ENCODE data around the gene WBP1.
"Not testable (repeated sequence)": the region's sequence is repeated elsewhere in the genome, so short reads cannot be mapped to it uniquely, and the experiment has no call there.

WBP1 gene

DNA sequence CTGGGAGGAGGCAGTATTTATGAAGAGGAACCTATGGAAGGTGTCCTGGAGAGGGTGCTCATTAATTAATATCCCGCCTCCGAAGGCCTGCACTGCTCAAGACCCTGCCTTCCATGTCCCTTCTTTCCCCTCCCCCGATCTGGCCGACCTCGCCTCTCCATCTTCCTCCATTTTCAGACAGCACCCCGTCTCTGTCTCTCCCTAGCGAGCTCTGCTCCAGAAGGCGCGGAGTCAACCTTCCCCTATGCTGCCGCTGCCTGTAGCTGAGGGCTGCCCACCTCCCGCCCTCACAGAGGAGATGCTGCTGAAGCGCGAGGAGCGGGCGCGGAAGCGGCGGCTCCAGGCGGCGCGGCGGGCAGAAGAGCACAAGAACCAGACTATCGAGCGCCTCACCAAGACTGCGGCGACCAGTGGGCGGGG, 1.1 kb upstream of the WBP1 start:
- DNase-seq: peak; percentile 76

- DNase-seq: no peak
Measured at GRCh38 chr2:74457549-74458131, 598 bp upstream of the WBP1 start.

GRCh38 chr2:74458938-74459363, 713 bp downstream of the WBP1 start:
- no peak for DNase-seq

GRCh38 chr2:74459503-74460118, 1.4 kb downstream of the WBP1 start:
- not testable (repeated sequence) for DNase-seq

GRCh38 chr2:74460187-74460586, 1.9 kb downstream of the WBP1 start:
- not testable (repeated sequence) for DNase-seq

GRCh38 chr2:74461187-74462053, 3.2 kb downstream of the WBP1 start:
- DNase-seq: no peak

DNA sequence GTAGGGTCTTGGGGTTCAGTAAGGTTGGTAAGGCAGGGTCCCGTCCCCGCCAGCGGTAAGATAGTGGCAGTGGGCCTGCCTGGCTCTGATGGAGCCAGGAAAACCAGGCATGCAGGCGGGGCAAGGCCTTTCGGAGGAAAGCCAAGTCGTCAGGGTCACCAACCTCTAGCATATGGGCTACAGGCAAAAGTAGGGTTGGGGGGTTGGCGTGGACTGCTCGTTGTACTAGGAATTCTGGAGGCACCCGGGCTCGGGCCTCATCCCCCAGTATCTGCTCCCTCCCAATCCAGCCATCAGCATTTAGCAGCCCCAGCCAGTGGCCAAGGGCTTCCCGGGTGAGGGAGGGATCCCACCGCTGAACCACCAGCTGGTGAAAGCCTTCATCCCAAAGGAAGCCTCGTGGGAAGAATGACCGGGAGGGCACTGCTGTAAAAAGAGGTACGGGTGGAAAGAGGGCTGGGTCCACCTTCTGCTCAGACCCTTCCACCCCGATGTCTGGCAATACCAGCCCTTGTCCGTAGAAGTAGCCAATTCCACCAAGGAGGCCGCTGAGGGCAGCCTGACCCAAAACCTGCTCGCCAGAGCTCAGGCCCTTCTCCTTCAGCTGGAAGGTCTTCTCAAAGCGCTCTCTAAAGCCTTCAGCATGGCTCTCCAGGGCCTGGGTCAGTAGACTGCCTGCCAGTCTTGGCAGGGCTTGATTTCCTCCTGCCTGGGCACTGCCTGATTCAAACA, 4.0 kb downstream of the WBP1 start:
- DNase-seq: no peak

DNA sequence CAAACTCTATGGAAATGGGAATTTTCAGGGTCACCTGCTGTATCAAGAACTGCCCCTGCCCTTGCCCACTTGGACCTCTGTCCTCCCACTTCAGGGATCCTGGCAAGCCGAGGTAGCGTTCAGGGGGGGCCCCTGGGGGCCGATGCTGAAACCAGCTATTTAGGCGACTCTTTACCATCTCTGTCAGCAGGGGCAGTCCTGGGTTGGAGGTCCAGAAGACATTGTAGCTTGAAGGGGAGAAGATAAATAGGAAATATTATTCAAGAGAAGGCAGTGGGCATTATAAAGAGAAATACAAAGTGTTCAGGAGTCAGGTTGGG, 4.5 kb downstream of the WBP1 start:
- DNase-seq: no peak

DNA sequence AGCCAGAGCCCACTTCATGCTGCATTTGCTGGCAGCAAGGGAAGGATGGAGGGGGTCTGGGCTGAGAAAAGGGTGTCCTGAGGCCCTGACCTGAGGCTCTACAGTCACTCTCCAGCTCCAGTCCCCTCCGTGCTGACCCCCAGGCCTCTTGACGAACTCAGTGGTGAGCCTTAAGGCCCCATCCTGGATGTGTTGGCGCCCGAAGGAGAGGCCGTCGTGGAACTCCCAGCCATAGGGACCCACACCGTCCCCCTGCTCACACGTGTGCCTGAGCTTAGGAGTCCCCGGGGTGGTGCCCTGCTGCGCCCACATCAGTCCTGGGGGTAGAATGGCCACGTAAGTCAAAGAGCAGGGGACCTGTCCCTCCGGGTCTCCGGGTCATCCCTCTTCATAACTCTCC, 6.2 kb downstream of the WBP1 start:
- no peak for DNase-seq

GRCh38 chr2:74470742-74471141, 12.5 kb downstream of the WBP1 start:
- DNase-seq: not testable (repeated sequence)

- DNase-seq: no peak
Measured at GRCh38 chr2:74471332-74472065, 13.3 kb downstream of the WBP1 start.

- peak; percentile 87 for DNase-seq
Measured at GRCh38 chr2:74472086-74472944, 14.1 kb downstream of the WBP1 start, which contains the start of gene MRPL53. TSS of gene MRPL53 (minus strand) at chr2:74472680. CDS start at chr2:74472660, 20 bp downstream.

DNA sequence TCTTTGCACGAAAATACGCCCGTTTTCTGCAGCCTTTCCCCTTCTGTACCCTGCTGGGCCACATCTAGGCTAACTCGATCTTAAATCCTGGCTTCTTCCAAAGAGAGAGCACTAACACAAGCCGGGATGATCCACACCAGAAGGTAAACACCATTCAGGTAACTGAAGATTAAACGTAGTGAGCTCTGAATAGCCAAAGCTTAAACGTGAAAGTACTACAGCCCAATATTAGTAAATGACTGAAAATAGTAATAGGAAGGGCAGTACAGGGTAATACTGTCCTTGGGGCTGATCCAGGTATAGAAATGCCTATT, 14.7 kb downstream of the WBP1 start:
- peak; percentile 53 for DNase-seq

DNA sequence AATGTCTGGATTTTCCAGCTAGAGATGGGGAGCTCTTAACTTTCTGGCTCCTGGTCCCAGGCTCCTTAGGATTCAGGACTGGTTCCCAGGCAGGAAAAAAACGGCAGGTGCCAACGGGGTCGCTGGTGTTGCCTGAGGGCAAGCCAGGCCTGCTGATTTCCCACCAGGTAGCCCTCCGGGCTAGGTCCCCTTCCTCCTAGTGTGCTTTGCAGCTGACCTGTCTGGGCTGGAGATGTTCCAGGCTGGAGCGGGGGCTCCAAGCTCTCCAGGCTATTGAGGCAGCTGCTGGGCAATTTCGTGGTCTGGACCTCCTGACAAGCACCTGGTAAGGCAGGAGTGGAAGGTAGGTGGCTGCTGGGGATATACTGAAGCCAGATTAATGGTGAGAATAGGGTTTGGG, 16.2 kb downstream of the WBP1 start:
- no peak for DNase-seq

DNA sequence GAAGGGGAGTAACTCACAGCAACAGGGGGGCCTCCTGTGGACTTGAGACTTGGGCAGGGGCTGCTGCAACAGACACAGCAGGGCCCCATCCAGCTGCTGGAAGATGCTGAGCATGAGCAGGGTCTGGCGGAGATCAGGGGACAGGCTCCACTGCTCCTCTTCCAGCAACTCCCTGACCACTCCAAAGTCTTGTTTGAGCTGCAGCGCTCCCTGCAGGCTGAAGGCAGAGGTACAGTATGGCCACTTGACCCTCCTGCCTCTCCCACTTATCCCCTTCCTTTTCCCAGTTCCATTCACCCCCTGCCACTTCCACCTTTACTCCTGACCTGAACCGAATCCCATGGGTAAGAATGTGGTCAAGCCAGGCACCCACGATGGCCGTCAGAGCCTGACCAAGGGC, 16.7 kb downstream of the WBP1 start:
- DNase-seq: no peak

DNA sequence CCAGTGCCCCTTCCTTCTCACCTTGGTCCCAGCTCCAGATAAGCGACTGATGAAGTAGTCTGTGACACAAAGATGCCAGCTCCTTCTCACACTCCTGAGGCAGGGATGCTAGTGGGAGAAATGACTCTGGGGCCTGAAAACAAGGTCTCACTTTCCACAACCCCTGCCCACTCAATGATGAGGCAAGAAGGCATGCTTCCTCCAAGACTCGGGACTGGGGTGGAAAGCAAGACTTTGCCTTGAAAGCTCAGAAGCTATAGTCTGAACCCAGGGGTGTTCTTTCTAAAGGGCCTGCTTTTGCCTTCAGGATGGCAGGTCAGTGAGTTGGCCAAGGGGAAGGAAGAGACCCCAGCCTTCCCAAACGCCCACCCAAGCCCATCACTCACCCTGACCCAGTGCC, 23.2 kb downstream of the WBP1 start:
- DNase-seq: no peak

DNA sequence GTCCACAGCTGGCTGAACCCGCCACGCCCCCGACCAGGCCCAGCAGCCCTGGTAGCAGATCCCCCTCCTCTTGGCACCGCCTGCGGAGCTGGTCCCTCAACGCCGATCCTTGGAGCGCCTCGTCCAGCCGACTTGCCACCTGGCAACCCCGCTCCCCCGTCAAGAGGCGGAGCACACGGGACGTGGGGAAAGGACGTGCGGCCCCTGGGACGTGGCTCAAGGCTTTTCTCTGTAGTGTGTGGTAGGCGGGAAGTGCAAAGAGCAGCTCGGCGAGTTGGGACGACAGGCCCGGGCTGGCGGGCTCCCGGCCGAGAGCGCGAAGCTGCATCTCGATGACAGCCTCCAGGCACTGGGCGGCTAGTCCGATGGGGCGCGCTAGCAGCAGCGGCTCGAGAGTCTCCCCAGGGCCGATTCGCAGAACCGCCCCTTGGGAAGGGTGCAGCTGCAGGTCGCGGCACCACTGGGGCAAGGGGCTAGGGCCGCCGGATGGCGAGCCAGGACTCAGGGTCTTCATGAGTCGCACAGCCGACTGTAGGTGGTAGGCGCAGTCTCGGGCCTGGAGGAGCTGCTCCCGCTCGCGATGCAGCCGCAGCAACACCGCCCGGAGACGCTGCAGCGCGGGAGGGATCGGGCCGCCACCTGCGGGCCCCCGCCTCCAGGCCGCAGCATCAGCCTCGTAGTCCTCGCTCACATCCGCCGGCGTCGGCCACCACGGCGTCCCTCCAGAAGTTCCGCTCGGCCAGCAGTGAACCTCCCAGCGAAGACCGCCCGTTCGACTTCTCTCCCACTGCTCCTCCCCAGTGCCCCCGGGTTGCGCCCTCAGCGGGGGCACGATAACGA, 23.9 kb downstream of the WBP1 start:
- DNase-seq: peak; percentile 59

DNA sequence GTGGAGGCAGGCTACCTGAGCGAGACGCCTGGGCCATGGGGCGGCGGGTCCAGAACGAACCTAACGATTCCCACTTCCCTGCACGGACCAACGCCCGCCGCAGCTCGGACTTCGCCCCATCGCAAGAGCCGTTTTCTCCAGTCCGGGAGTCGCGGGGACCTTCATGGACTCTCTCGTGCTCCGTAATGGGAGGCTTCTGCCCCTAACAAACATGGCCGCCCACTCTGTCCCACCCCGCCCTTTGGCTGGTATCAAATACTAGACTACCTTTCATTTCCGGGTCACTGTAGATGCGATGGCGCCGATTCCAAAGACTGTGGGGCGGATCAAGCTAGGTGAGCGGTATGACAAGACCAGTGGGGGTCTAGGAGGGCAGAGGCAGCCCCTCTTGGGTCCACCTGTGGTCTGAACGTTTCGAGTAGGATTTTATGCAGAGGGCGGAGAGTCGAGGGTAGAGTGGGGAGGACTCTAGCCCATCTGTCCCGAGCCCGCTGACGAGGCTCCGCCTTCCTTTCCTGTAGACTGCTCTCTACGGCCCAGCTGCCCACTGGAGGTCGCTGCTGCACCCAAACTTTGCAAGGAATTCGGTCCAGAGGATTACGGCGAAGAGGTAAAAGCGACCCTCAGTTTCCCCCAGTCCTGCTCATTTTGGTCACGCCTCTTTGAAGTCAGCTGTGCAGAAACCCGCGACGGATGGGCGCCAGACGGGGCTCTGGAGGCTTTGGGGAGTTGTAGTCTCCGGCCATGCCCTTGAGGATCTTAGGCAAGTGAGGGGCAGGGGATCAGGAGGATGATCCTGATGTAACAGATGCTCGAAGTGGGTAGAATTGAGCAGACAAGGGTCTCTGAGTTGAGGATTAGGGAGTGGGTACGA, 24.8 kb downstream of the WBP1 start, which contains the start of the genes CCDC142 and TTC31:
CCDC142 (minus strand) TSS at position 198 of the 874 bp plus-strand sequence; CDS start at position 37, 161 bp downstream.
TTC31 (plus strand) TSS at position 281 of the 874 bp plus-strand sequence; CDS start at position 296, 15 bp downstream.
- DNase-seq: peak; percentile 97

DNA sequence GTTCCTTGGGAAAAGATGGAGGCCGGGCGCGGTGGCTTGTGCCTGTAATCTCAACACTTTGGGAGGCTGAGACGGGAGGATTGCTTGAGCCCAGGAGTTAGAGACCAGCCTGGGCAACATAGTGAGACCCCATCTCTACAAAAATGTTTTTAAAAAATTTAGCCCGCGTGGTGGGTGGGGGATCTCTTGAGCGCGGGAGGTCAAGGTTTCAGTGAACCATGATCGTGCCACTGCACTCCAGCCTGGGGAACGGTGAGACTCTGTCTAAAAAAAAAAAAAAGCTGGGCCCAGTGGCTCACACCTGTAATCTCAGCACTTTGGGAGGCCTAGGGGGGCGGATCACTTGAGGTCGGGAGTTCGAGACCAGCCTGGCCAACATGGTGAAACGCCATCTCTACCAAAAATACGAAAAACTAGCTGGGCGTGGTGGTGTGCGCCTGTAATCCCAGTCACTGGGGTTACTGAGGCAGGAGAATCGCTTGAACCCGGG, 25.5 kb downstream of the WBP1 start:
- DNase-seq: not testable (repeated sequence)

All from DMS79 treated with DMSO at 0.1 percent for 48 hours (cell line).